ENCODE results near the gene GRHL1. TPM values are rescaled to one million over a fixed set of nuclear protein-coding genes. Genes with fewer than 3 reads are reported as not detected.

The GRHL1 gene
- total RNA-seq, 2 donors from 2014 or later = 1.3 to 3.2 TPM

DNA sequence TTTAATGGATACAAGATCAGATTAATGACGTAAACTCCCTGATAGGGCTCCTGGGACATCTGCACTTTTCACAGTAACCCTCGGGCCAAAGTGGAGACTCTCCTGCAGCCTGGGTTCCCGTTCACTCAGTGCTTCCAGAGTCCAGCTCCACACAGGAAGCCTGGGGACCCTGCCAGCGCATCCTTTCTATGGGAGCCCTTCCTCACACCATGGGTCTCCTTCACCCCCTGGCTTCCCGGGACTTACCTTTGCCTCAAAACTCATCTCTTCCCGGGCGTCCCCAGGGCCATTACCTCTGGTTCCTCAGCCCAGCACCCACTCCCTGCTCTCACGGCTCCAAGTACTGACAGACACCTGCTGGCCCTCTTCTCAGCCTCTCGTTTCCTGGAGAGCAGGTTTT lies 51.2 kb downstream of the GRHL1 start:
- Histone ChIP-seq H3K27ac (no peak overlapping the region), H3K9me3 (no peaks in the 10 kb centered on the region)
- no peak for DNase-seq (ENCODE audit: low spot score)

DNA sequence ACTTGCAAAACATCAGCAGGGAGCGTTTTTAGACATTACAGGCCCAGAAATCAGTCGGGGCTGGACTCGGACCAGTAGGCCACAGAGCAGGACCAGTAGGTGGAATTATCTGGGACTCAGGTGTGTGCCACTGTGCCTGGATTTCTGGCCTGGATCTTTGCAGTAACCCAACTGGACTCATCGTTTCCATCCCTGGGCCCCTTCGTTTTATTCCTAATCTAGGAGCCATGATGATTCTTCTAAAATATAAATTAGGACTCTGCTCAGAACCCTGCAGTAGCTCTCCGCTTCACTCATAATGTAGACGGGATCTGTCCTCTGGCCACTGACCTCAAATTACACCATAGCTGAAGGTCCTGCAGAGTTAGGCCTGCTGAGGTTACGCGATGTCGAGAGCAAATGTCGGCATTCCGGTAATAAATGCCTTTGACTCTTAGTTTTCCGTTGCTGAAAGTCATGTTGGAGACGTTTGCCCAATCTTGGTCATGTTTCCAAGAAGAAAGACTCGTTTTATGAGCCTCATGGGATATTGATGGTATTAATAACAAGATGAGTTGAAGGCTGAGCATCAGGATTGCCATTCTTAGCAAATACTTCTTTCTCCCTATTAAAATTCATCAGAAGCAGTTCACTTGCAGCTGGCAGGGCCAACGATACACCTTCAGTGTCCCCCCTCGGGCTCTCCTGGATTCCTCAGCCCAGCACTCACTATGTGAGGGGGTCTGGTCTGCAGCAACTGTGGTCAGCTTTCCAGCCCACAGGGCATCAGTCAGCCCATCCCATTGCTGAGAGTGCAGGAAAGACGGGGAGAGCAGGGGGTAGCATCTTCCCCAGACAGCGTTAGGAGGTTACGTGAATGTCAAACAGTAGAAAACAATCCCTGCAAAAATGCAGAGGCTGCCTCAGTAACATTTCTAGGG lies 52.0 kb downstream of the GRHL1 start:
- H3K4me1 ChIP-seq = peaks cover 0 to 26% of the 10 kb centered on the region in 2 donors
- no peak for DNase-seq (ENCODE audit: low spot score)
- H3K27me3 ChIP-seq = no peaks in the 10 kb centered on the region
- H3K4me3 ChIP-seq = no peak overlapping the region
- H3K36me3 ChIP-seq = no peaks in the 10 kb centered on the region
- H3K9me3 ChIP-seq = no peaks in the 10 kb centered on the region
- H3K27ac ChIP-seq = no peak overlapping the region
- TF ChIP-seq, protein P1, sequence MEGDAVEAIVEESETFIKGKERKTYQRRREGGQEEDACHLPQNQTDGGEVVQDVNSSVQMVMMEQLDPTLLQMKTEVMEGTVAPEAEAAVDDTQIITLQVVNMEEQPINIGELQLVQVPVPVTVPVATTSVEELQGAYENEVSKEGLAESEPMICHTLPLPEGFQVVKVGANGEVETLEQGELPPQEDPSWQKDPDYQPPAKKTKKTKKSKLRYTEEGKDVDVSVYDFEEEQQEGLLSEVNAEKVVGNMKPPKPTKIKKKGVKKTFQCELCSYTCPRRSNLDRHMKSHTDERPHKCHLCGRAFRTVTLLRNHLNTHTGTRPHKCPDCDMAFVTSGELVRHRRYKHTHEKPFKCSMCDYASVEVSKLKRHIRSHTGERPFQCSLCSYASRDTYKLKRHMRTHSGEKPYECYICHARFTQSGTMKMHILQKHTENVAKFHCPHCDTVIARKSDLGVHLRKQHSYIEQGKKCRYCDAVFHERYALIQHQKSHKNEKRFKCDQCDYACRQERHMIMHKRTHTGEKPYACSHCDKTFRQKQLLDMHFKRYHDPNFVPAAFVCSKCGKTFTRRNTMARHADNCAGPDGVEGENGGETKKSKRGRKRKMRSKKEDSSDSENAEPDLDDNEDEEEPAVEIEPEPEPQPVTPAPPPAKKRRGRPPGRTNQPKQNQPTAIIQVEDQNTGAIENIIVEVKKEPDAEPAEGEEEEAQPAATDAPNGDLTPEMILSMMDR (IDR thresholded peaks at IDR 0.05) = no peak

More for the DNA sequence above, 51.2 kb downstream of the GRHL1 start:
- no peaks in the 10 kb centered on the region for H3K27me3 ChIP-seq
- no peaks in the 10 kb centered on the region for H3K36me3 ChIP-seq
- TF ChIP-seq, protein P1 (IDR thresholded peaks at IDR 0.05) = no peak
- no peak overlapping the region for H3K4me3 ChIP-seq
- H3K4me1 ChIP-seq = peaks cover 0 to 22% of the 10 kb centered on the region in 2 donors

DNA sequence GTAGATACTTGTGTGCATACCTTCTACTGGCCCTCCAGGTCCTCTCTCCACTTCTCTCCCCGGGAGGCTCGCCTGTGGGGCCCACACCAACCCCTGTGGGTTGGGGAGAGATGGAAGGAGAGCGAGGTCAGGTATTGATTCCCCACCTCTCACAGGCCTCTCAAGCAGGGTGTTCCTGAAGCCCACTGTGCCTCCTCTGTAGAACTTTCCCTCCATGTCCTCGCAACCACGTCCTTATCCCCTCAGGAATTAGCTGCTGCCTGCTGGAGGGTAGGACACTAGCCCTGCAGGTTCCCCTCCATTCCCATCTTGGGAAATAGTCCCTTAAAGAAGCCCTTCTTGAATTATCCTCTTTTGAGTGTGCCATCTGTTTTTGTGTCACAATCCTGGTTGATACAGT lies 52.9 kb downstream of the GRHL1 start:
- no peaks in the 10 kb centered on the region for H3K36me3 ChIP-seq
- H3K27ac ChIP-seq = peak overlapping the region in 1 of 2 donors; percentile 51
- peaks cover 0 to 28% of the 10 kb centered on the region in 2 donors for H3K4me1 ChIP-seq
- H3K9me3 ChIP-seq = no peaks in the 10 kb centered on the region
- no peak overlapping the region for H3K4me3 ChIP-seq
- H3K27me3 ChIP-seq = no peaks in the 10 kb centered on the region
- TF ChIP-seq, protein P1 (IDR thresholded peaks at IDR 0.05) = no peak
- DNase-seq (ENCODE audit: low spot score) = no peak

DNA sequence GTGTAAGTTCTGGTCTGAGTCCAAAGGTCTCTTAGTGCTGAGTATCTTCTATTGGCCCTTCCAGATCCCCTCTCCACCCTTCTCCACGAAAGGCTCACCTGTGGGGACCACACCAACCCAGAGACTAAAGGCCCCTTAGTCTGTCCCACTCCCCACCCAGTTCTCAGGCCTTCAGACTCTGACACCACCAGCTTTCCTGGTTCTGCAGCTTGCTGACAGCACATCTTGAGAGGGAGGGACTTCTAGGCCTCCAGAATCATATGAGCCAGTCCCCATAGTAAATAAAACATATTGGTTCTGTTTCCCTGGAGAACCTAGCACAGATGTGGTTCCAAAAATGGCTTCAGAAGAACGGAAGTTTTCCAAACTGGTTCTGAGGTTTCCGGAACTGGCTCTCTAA lies 53.3 kb downstream of the GRHL1 start:
- H3K4me1 ChIP-seq = peaks cover 0 to 31% of the 10 kb centered on the region in 2 donors
- no peak overlapping the region for H3K4me3 ChIP-seq
- no peaks in the 10 kb centered on the region for H3K9me3 ChIP-seq
- H3K27me3 ChIP-seq = no peaks in the 10 kb centered on the region
- TF ChIP-seq, protein P1 (IDR thresholded peaks at IDR 0.05) = no peak
- no peak for DNase-seq (ENCODE audit: low spot score)
- no peaks in the 10 kb centered on the region for H3K36me3 ChIP-seq
- H3K27ac ChIP-seq = peak overlapping the region; percentile 26 to 51

DNA sequence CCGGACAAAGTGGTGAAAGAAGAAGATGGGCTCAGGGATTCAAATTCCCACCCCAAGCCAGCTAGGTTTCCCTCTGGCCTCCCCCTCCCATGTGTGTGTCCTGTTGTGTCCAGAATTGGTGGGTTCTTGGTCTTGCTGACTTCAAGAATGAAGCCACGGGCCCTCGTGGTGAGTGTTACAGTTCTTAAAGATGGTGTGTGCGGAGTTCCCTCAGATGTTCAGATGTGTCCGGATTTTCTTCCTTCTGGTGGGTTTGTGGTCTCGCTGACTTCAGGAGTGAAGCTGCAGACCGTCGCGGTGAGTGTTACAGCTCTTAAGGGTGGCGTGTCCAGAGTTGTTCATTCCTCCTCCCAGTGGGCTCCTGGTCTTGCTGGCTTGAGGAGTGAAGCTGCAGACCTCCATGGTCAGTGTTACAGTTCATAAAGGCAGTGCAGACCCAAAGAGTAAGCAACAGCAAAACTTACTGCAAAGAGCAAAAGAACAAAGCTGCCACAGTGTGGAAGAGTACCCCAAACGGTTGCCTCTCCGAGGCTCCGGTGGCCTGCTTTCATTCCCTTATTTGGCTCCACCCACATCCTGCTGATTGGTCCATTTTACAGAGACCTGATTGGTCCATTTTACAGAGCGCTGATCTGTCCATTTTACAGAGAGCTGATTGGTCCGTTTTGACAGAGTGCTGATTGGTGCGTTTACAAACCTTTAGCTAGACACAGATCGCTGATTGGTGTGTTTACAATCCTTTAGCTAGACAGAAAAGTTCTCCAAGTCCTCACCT lies 54.2 kb downstream of the GRHL1 start:
- no peaks in the 10 kb centered on the region for H3K27me3 ChIP-seq
- no peaks in the 10 kb centered on the region for H3K9me3 ChIP-seq
- TF ChIP-seq, protein P1 (IDR thresholded peaks at IDR 0.05) = no peak
- DNase-seq (ENCODE audit: low spot score) = no peak
- H3K4me1 ChIP-seq = peaks cover 0 to 39% of the 10 kb centered on the region in 2 donors
- no peaks in the 10 kb centered on the region for H3K36me3 ChIP-seq
- H3K4me3 ChIP-seq = no peak overlapping the region
- H3K27ac ChIP-seq = peak overlapping the region; percentile 26 to 92
